Measurements from ENCODE around the gene CCIN. TPM values are rescaled to one million over a fixed set of nuclear protein-coding genes. Genes with fewer than 3 reads are reported as not detected.
A peak's percentile ranks its signal among the peaks of the same experiment; 100 is the strongest.

The CCIN gene
- total and polyA plus RNA-seq, 2 of the 13 experiments (the other 11 are each of a cell fraction or from before 2014, with no cell fraction given): not detected

DNA sequence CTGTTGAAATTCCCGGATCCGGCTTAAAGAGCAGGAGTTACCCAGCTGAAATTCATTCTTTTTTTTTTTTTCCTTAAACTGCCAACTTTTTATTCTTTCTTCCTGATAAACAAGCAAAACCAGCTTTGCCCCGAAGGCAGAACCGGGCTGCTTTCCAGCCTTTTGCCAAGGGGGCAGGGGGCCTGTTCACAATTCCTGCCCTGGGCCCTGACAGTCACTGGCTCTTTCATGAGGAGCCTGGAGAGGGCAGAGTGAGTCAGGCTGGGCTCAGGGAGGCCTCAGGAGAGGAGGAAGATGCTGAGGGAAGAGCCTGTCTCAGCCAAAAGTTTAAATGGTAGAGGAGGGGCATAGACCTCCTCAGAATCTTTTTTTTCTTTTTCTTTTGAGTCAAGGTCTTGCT is 27.9 kb upstream of the CCIN start:
- no peak for FAIRE-seq
- WGBS (ENCODE audit: low lambda C conversion rate): 48% methylated on average over 4 of the region's 4 CpGs
- DNase-seq (ENCODE audit: low spot score): no peak
- Histone ChIP-seq H4K20me1 (ENCODE audit: insufficient read depth, low read length) (no peaks in the 10 kb centered on the region), H3K9ac (ENCODE audit: insufficient read depth, low read depth, low read length) (no peak overlapping the region), H3K27me3 (ENCODE audit: control insufficient read depth in 1 of 2, insufficient read depth in 2 of 2, low read length in 2 of 2) (peaks cover 9 to 37% of the 10 kb centered on the region in 2 experiments), H3K4me1 (ENCODE audit: insufficient read depth, low read length) (peaks cover 26% of the 10 kb centered on the region), H3K4me3 (replicated peaks in 1 of 3; ENCODE audit: insufficient read depth in 1 of 3, low read depth in 2 of 3, low read length in 3 of 3) (no peak overlapping the region), H3K36me3 (replicated peaks in 1 of 2; ENCODE audit: control insufficient read depth in 1 of 2, insufficient read depth in 2 of 2, low read length in 2 of 2) (no peaks in the 10 kb centered on the region), H2AFZ (ENCODE audit: low read length) (no peak overlapping the region), H3K4me2 (ENCODE audit: low read depth, low read length) (no peak overlapping the region), H3K9me3 (ENCODE audit: low read length) (peaks cover 10% of the 10 kb centered on the region; the same call in 1 of the 2 replicates), H3K79me2 (ENCODE audit: insufficient read depth, low read length) (no peaks in the 10 kb centered on the region), H3K27ac (ENCODE audit: extremely low read length, insufficient read depth, low read length) (no peak overlapping the region)
- ChIA-PET POLR2A (no interaction called here), CTCF (ENCODE audit: low intra/inter-chr PET ratio, low total read pairs) (no interaction called here)
- intact Hi-C loops (cut with micrococcal nuclease; ENCODE audit: unreplicated experiment): no loop called here
- TF ChIP-seq DNMT1 (CRISPR knock-in tag; IDR thresholded peaks at IDR 0.05) (no peak), ZSCAN30 (CRISPR knock-in tag; IDR thresholded peaks at IDR 0.05) (no peak), STAG1 (CRISPR knock-in tag; IDR thresholded peaks at IDR 0.05) (peak; percentile 29), ZBTB1 (CRISPR knock-in tag; IDR thresholded peaks at IDR 0.05; ENCODE audit: borderline replicate concordance) (no peak), KAT2B (IDR thresholded peaks at IDR 0.05; ENCODE audit: borderline replicate concordance, low read depth, low read length) (no peak)
- TF ChIP-seq, protein P1, sequence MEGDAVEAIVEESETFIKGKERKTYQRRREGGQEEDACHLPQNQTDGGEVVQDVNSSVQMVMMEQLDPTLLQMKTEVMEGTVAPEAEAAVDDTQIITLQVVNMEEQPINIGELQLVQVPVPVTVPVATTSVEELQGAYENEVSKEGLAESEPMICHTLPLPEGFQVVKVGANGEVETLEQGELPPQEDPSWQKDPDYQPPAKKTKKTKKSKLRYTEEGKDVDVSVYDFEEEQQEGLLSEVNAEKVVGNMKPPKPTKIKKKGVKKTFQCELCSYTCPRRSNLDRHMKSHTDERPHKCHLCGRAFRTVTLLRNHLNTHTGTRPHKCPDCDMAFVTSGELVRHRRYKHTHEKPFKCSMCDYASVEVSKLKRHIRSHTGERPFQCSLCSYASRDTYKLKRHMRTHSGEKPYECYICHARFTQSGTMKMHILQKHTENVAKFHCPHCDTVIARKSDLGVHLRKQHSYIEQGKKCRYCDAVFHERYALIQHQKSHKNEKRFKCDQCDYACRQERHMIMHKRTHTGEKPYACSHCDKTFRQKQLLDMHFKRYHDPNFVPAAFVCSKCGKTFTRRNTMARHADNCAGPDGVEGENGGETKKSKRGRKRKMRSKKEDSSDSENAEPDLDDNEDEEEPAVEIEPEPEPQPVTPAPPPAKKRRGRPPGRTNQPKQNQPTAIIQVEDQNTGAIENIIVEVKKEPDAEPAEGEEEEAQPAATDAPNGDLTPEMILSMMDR (CRISPR knock-in tag; IDR thresholded peaks at IDR 0.05): peak; percentile 46
- in situ Hi-C loops (cut with HindIII; ENCODE audit: extremely low pct_ligation_motif_present, low pct_unique_long_range_greater_than_20kb): no loop called here
- peak; percentile 32 for ATAC-seq
- no TSS peak for BruUV-seq (replicated peaks)

DNA sequence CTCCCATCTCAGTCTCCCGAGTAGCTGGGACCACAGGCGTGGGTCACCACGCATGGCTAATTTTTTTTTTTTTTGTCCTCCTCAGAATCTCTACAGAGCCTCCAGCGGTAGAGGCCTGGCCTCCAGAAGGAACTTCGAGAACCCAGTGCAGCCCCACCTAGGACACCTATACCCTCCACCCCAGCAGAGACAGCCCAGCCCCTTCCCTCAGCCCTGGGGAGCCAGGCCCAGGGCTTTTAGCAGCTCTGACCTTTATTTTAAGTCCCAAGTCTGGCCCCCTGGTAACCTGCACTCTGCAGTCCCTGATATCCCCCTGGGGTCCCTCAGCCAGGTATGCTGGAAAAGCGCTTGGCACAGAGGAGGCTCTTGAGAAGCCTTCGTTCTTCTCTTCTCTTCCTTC is 27.4 kb upstream of the CCIN start:
- ATAC-seq (no peak), FAIRE-seq (no peak)

More for the DNA sequence above, 27.4 kb upstream of the CCIN start:
- POLR2A ChIA-PET: no interaction called here
- Histone ChIP-seq H3K4me3 (replicated peaks in 1 of 3; ENCODE audit: insufficient read depth in 1 of 3, low read depth in 2 of 3, low read length in 3 of 3) (no peak overlapping the region), H3K9ac (ENCODE audit: insufficient read depth, low read depth, low read length) (no peak overlapping the region), H3K4me2 (ENCODE audit: low read depth, low read length) (no peak overlapping the region), H3K36me3 (replicated peaks in 1 of 2; ENCODE audit: control insufficient read depth in 1 of 2, insufficient read depth in 2 of 2, low read length in 2 of 2) (no peaks in the 10 kb centered on the region), H2AFZ (ENCODE audit: low read length) (no peak overlapping the region), H3K27me3 (ENCODE audit: control insufficient read depth in 1 of 2, insufficient read depth in 2 of 2, low read length in 2 of 2) (peaks cover 9 to 36% of the 10 kb centered on the region in 2 experiments), H3K27ac (ENCODE audit: extremely low read length, insufficient read depth, low read length) (no peak overlapping the region), H3K4me1 (ENCODE audit: insufficient read depth, low read length) (peaks cover 25% of the 10 kb centered on the region), H3K9me3 (ENCODE audit: low read length) (peaks cover 11% of the 10 kb centered on the region; the same call in 1 of the 2 replicates), H4K20me1 (ENCODE audit: insufficient read depth, low read length) (no peaks in the 10 kb centered on the region), H3K79me2 (ENCODE audit: insufficient read depth, low read length) (no peaks in the 10 kb centered on the region)
- TF ChIP-seq AHR (CRISPR knock-in tag; IDR thresholded peaks at IDR 0.05): no peak
- TF ChIP-seq ZNF75D (CRISPR knock-in tag; IDR thresholded peaks at IDR 0.05; ENCODE audit: borderline replicate concordance): no peak
- TF ChIP-seq, protein P2, sequence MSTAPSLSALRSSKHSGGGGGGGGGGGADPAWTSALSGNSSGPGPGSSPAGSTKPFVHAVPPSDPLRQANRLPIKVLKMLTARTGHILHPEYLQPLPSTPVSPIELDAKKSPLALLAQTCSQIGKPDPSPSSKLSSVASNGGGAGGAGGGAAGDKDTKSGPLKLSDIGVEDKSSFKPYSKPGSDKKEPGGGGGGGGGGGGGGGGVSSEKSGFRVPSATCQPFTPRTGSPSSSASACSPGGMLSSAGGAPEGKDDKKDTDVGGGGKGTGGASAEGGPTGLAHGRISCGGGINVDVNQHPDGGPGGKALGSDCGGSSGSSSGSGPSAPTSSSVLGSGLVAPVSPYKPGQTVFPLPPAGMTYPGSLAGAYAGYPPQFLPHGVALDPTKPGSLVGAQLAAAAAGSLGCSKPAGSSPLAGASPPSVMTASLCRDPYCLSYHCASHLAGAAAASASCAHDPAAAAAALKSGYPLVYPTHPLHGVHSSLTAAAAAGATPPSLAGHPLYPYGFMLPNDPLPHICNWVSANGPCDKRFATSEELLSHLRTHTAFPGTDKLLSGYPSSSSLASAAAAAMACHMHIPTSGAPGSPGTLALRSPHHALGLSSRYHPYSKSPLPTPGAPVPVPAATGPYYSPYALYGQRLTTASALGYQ (CRISPR knock-in tag; IDR thresholded peaks at IDR 0.05): no peak
- TF ChIP-seq, protein P3, sequence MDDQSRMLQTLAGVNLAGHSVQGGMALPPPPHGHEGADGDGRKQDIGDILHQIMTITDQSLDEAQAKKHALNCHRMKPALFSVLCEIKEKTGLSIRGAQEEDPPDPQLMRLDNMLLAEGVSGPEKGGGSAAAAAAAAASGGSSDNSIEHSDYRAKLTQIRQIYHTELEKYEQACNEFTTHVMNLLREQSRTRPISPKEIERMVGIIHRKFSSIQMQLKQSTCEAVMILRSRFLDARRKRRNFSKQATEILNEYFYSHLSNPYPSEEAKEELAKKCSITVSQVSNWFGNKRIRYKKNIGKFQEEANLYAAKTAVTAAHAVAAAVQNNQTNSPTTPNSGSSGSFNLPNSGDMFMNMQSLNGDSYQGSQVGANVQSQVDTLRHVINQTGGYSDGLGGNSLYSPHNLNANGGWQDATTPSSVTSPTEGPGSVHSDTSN (CRISPR knock-in tag; IDR thresholded peaks at IDR 0.05; ENCODE audit: borderline replicate concordance): no peak
- TF ChIP-seq TOPORS (CRISPR knock-in tag; IDR thresholded peaks at IDR 0.05): no peak
- TF ChIP-seq SUZ12 (IDR thresholded peaks at IDR 0.05; ENCODE audit: low read depth, low read length): no peak
- TF ChIP-seq MAZ (IDR thresholded peaks at IDR 0.05; ENCODE audit: borderline replicate concordance, low read depth, low read length): no peak
- TF ChIP-seq MAZ (CRISPR knock-in tag; IDR thresholded peaks at IDR 0.05; ENCODE audit: low read depth): no peak
- intact Hi-C loops (cut with micrococcal nuclease; ENCODE audit: unreplicated experiment): no loop called here
- 48% methylated on average over 7 of the region's 7 CpGs for whole genome bisulfite sequencing (ENCODE audit: low lambda C conversion rate)
- BruUV-seq (replicated peaks): no TSS peak
- in situ Hi-C loops (cut with HindIII; ENCODE audit: extremely low pct_ligation_motif_present, low pct_unique_long_range_greater_than_20kb): no loop called here
- CTCF ChIA-PET (ENCODE audit: low intra/inter-chr PET ratio, low total read pairs): no interaction called here
- DNase-seq (ENCODE audit: low spot score): no peak

Measured in HepG2 (cell line).